Effector memory CD8-positive, alpha-beta T cell (primary cell): ENCODE measurements around the gene PEA15.
A peak's percentile ranks its signal among the peaks of the same experiment; 100 is the strongest.

Experiments used
- ATAC-seq: fragments of 150-1000 bp; cut with Tn5 transposase; replicated peaks from 2 replicates; pipeline ENCODE4 v1.10.0; 2021; ENCODE audit warnings: mild to moderate bottlenecking, moderate library complexity
- DNase-seq, 3 experiments: peaks; one replicate each; pipeline ENCODE4 v3.0.0; 2021
- H3K27ac Mint-ChIP-seq, 2 donors: one replicate each; pipeline ENCODE4 v1.8.0; 2022; ENCODE audit warnings: mild to moderate bottlenecking in 2 of 2, mixed read lengths in 2 of 2, moderate library complexity in 2 of 2
- H3K27me3 Mint-ChIP-seq, 2 donors: one replicate each; pipeline ENCODE4 v1.8.0; 2022; ENCODE audit warnings: mixed read lengths in 2 of 2
- H3K36me3 Mint-ChIP-seq: one replicate; pipeline ENCODE4 v1.8.0; 2022; ENCODE audit warnings: mild to moderate bottlenecking, moderate library complexity, mixed read lengths; ENCODE audit not compliant: insufficient read depth
- H3K4me1 Mint-ChIP-seq, 2 donors: one replicate each; pipeline ENCODE4 v1.8.0; 2022; ENCODE audit warnings: low read depth in 2 of 2, mixed read lengths in 2 of 2
- H3K4me3 Mint-ChIP-seq, 2 donors: one replicate each; pipeline ENCODE4 v1.8.0; 2022; ENCODE audit warnings: mild to moderate bottlenecking in 2 of 2, mixed read lengths in 2 of 2, moderate library complexity in 2 of 2
- H3K9me3 Mint-ChIP-seq, 2 donors: one replicate each; pipeline ENCODE4 v1.8.0; 2022; ENCODE audit warnings: mixed read lengths in 2 of 2
- total RNA-seq, 9 experiments: gene quantifications; one replicate each; lab custom pipeline; 2026; lab: John Stamatoyannopoulos, UW

Gene PEA15
- total RNA-seq = 20.6 to 87.8 (median 34.5) reads per million in 9 experiments

- H3K4me1 Mint-ChIP-seq = peaks cover 26 to 27% of the 10 kb centered on the region in 2 donors
- H3K27ac Mint-ChIP-seq = peak within 1 kb of the TSS; percentile 21 to 90
- DNase-seq (peak; percentile 49 to 59 (median 58)), ATAC-seq (peak; percentile 85)
- H3K4me3 Mint-ChIP-seq = peak within 1 kb of the TSS; percentile 83 to 89
- H3K27me3 Mint-ChIP-seq = no peaks in the 10 kb centered on the region
- no peaks in the 10 kb centered on the region for H3K9me3 Mint-ChIP-seq
- H3K36me3 Mint-ChIP-seq = peaks cover 4% of the 10 kb centered on the region
Observed at GRCh38 chr1:160205242-160206035, at the start of gene PEA15. PEA15 (plus strand) TSS chr1:160205384; CDS start chr1:160211545, 6,161 bp downstream.

- H3K4me3 Mint-ChIP-seq = no peak overlapping the region
- H3K36me3 Mint-ChIP-seq = no peaks in the 10 kb centered on the region
- ATAC-seq (no peak), DNase-seq (no peak)
- no peaks in the 10 kb centered on the region for H3K4me1 Mint-ChIP-seq
- no peaks in the 10 kb centered on the region for H3K9me3 Mint-ChIP-seq
- no peak overlapping the region for H3K27ac Mint-ChIP-seq
- H3K27me3 Mint-ChIP-seq = peaks cover 14 to 54% of the 10 kb centered on the region in 2 donors
Observed at GRCh38 chr1:160156361-160156760, 48.8 kb upstream of the PEA15 start.

GRCh38 chr1:160157174-160157573, 48.0 kb upstream of the PEA15 start:
- Mint-ChIP-seq H3K27me3 (peaks cover 6 to 50% of the 10 kb centered on the region in 2 donors), H3K4me1 (no peaks in the 10 kb centered on the region), H3K27ac (no peak overlapping the region), H3K36me3 (no peaks in the 10 kb centered on the region), H3K9me3 (no peaks in the 10 kb centered on the region), H3K4me3 (no peak overlapping the region)
- no peak for ATAC-seq
- no peak for DNase-seq

GRCh38 chr1:160158031-160158430, 47.2 kb upstream of the PEA15 start:
- ATAC-seq (no peak), DNase-seq (no peak)
- H3K4me1 Mint-ChIP-seq = no peaks in the 10 kb centered on the region
- no peak overlapping the region for H3K4me3 Mint-ChIP-seq
- peaks cover 6 to 49% of the 10 kb centered on the region in 2 donors for H3K27me3 Mint-ChIP-seq
- no peaks in the 10 kb centered on the region for H3K36me3 Mint-ChIP-seq
- no peaks in the 10 kb centered on the region for H3K9me3 Mint-ChIP-seq
- no peak overlapping the region for H3K27ac Mint-ChIP-seq

- Mint-ChIP-seq H3K36me3 (no peaks in the 10 kb centered on the region), H3K4me3 (no peak overlapping the region), H3K27me3 (peaks cover 6 to 54% of the 10 kb centered on the region in 2 donors), H3K27ac (no peak overlapping the region), H3K4me1 (no peaks in the 10 kb centered on the region), H3K9me3 (no peaks in the 10 kb centered on the region)
- DNase-seq = no peak
- no peak for ATAC-seq
Observed at GRCh38 chr1:160158534-160158933, 46.6 kb upstream of the PEA15 start.

GRCh38 chr1:160159846-160160245, 45.3 kb upstream of the PEA15 start:
- Mint-ChIP-seq H3K36me3 (no peaks in the 10 kb centered on the region), H3K27ac (no peak overlapping the region), H3K9me3 (no peaks in the 10 kb centered on the region), H3K27me3 (peaks cover 9 to 64% of the 10 kb centered on the region in 2 donors), H3K4me1 (no peaks in the 10 kb centered on the region), H3K4me3 (no peak overlapping the region)
- ATAC-seq (no peak), DNase-seq (no peak)

GRCh38 chr1:160161965-160162705, 43.0 kb upstream of the PEA15 start:
- Mint-ChIP-seq H3K27ac (no peak overlapping the region), H3K4me3 (no peak overlapping the region), H3K36me3 (no peaks in the 10 kb centered on the region), H3K27me3 (peaks cover 13 to 69% of the 10 kb centered on the region in 2 donors), H3K9me3 (no peaks in the 10 kb centered on the region), H3K4me1 (no peaks in the 10 kb centered on the region)
- DNase-seq (no peak), ATAC-seq (no peak)

- peaks cover 19 to 75% of the 10 kb centered on the region in 2 donors for H3K27me3 Mint-ChIP-seq
- H3K4me1 Mint-ChIP-seq = no peaks in the 10 kb centered on the region
- H3K27ac Mint-ChIP-seq = peak overlapping the region in 1 of 2 donors; percentile 26
- no peaks in the 10 kb centered on the region for H3K36me3 Mint-ChIP-seq
- H3K4me3 Mint-ChIP-seq = no peak overlapping the region
- H3K9me3 Mint-ChIP-seq = no peaks in the 10 kb centered on the region
- no peak for DNase-seq
- ATAC-seq = no peak
Observed at GRCh38 chr1:160162931-160163330, 42.3 kb upstream of the PEA15 start.

GRCh38 chr1:160163615-160164014, 41.6 kb upstream of the PEA15 start:
- Mint-ChIP-seq H3K9me3 (no peaks in the 10 kb centered on the region), H3K36me3 (no peaks in the 10 kb centered on the region), H3K27me3 (peaks cover 21 to 68% of the 10 kb centered on the region in 2 donors), H3K4me1 (no peaks in the 10 kb centered on the region), H3K4me3 (no peak overlapping the region), H3K27ac (peak overlapping the region in 1 of 2 donors; percentile 26)
- ATAC-seq (no peak), DNase-seq (no peak)

- ATAC-seq = no peak
- Mint-ChIP-seq H3K9me3 (no peaks in the 10 kb centered on the region), H3K27ac (no peak overlapping the region), H3K4me3 (no peak overlapping the region), H3K27me3 (peaks cover 21 to 63% of the 10 kb centered on the region in 2 donors), H3K36me3 (no peaks in the 10 kb centered on the region), H3K4me1 (peaks cover 0 to under 1% of the 10 kb centered on the region in 2 donors)
- DNase-seq = no peak
Observed at GRCh38 chr1:160164121-160164520, 41.1 kb upstream of the PEA15 start.

- Mint-ChIP-seq H3K4me3 (no peak overlapping the region), H3K9me3 (no peaks in the 10 kb centered on the region), H3K36me3 (no peaks in the 10 kb centered on the region), H3K4me1 (peaks cover 7% of the 10 kb centered on the region in 2 donors), H3K27ac (no peak overlapping the region), H3K27me3 (peaks cover 24 to 61% of the 10 kb centered on the region in 2 donors)
- ATAC-seq (no peak), DNase-seq (no peak)
Observed at GRCh38 chr1:160166166-160166868, 38.9 kb upstream of the PEA15 start.

GRCh38 chr1:160167056-160167455, 38.1 kb upstream of the PEA15 start:
- peaks cover 7% of the 10 kb centered on the region in 2 donors for H3K4me1 Mint-ChIP-seq
- H3K9me3 Mint-ChIP-seq = no peaks in the 10 kb centered on the region
- H3K27ac Mint-ChIP-seq = no peak overlapping the region
- H3K4me3 Mint-ChIP-seq = no peak overlapping the region
- no peaks in the 10 kb centered on the region for H3K36me3 Mint-ChIP-seq
- DNase-seq (no peak), ATAC-seq (no peak)
- H3K27me3 Mint-ChIP-seq = peaks cover 30 to 64% of the 10 kb centered on the region in 2 donors

- H3K4me3 Mint-ChIP-seq = no peak overlapping the region
- H3K27me3 Mint-ChIP-seq = peaks cover 35 to 69% of the 10 kb centered on the region in 2 donors
- no peak for ATAC-seq
- DNase-seq = no peak
- no peak overlapping the region for H3K27ac Mint-ChIP-seq
- no peaks in the 10 kb centered on the region for H3K9me3 Mint-ChIP-seq
- no peaks in the 10 kb centered on the region for H3K36me3 Mint-ChIP-seq
- peaks cover 7% of the 10 kb centered on the region in 2 donors for H3K4me1 Mint-ChIP-seq
Observed at GRCh38 chr1:160167580-160167979, 37.6 kb upstream of the PEA15 start.
